VCaP (cell line): Measurements from ENCODE around the gene TRIM56.
"Not testable (repeated sequence)": the region's sequence is repeated elsewhere in the genome, so short reads cannot be mapped to it uniquely, and the experiment has no call there.

Experiments
- H3K27ac ChIP-seq: fragments of 450-650 bp; 2 replicates; pipeline ENCODE4 v1.5.1; 2017
- TF ChIP-seq, protein P1 (sequence below): fragments of 450-650 bp; conservative IDR thresholded peaks from 2 replicates; pipeline ENCODE4 v1.5.1; 2017; ENCODE audit warnings: mild to moderate bottlenecking, moderate library complexity

Gene TRIM56

DNA sequence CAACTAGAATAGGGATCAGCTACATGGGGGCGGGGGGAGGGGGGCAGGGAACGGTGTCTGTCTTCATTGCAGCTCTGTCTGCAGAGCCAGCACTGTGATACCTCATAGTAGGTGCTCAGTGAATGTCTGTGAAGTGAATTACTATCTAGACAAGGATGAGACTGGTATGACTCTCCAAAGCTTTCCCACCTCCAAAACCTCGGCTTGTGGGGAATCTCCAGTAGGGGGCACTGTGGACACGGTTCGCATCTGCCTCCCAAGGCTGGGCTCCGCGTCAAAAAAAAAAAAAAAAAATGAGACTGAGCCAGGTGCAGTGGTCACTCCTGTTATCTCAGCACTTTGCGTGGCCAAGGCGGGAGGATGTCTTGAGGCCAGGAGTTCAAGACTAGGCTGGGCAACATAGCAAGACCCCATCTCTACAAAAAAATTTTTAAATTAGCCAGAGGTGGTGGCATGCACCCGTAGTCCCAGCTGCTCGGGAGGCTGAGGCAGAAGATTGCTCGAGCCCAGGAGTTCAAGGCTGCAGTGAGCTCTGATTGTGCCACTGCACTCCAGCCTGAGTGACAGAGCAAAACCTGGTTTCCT lies 9.6 kb downstream of the TRIM56 start:
- TF ChIP-seq, protein P1, sequence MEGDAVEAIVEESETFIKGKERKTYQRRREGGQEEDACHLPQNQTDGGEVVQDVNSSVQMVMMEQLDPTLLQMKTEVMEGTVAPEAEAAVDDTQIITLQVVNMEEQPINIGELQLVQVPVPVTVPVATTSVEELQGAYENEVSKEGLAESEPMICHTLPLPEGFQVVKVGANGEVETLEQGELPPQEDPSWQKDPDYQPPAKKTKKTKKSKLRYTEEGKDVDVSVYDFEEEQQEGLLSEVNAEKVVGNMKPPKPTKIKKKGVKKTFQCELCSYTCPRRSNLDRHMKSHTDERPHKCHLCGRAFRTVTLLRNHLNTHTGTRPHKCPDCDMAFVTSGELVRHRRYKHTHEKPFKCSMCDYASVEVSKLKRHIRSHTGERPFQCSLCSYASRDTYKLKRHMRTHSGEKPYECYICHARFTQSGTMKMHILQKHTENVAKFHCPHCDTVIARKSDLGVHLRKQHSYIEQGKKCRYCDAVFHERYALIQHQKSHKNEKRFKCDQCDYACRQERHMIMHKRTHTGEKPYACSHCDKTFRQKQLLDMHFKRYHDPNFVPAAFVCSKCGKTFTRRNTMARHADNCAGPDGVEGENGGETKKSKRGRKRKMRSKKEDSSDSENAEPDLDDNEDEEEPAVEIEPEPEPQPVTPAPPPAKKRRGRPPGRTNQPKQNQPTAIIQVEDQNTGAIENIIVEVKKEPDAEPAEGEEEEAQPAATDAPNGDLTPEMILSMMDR, result peak; percentile 68
- no peak overlapping the region for H3K27ac ChIP-seq

DNA sequence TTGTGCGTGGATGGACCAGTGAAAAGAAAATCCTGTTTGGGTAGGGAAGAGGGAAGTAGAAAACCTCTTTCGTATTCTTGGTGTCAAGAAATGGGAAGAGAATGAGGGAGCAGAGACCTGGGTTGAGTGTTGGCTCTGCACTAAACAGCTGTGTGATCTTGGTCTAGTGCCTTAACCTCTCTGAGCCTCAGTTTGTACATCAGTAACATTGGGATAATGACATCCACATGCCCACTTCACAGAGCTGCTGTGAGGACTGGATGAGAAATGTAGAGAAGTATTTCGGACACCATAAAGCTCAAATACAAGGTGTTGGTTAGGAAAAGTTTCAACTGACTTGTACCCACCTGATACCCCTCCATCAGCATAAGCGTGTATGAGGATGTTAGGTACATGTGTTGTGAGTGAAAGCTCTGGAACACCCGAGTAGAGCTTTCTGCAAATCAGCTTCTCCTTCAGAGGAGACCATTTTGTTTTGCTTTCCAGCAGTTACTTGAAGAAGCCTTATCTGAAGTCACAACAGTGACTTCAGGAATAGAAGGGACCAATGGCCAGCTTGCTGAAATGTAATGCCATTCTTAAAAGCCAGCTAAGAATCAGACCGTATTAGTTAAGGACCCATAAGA lies 11.2 kb downstream of the TRIM56 start:
- TF ChIP-seq, protein P1, result no peak
- H3K27ac ChIP-seq, result no peak overlapping the region

DNA sequence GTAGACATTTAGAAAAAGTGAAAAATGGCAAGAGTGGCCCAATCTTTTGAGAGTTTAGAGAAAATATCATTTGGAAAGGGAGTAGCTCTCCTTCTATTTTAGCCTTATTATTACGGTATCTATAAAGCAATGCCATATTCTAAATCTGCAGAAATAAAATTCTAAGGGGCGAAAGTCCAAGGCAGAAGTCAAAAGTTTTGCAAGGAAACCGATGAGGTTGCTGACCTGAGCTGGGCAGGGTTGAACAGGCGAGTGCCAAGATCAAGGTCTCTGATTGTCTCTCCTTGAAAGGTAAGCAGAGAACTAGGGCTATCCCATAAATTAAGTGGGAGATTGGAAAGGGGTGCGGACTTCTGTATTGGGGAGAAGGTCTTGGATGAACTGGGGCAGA lies 11.7 kb downstream of the TRIM56 start:
- H3K27ac ChIP-seq, result no peak overlapping the region
- TF ChIP-seq, protein P1, result no peak

DNA sequence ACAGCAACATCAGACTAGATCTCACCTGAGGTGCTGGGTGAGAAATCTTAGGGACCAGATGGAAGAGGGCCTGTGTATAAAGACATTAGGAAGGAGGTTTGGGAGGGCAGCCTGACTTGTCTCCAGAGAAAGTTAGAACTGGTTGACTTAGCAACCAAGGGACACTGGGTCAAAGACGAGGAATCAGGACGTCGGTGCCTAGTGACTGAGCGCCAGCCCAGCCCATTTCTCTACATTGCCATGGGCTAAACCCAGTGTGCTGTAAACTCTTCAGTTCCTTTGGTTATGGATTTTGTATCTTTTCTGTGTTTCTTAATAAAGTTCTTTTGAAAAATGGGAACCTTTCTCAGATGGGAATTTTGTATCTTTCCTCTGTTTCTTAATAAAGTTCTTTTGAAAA lies 12.3 kb downstream of the TRIM56 start:
- TF ChIP-seq, protein P1, result no peak
- no peak overlapping the region for H3K27ac ChIP-seq

DNA sequence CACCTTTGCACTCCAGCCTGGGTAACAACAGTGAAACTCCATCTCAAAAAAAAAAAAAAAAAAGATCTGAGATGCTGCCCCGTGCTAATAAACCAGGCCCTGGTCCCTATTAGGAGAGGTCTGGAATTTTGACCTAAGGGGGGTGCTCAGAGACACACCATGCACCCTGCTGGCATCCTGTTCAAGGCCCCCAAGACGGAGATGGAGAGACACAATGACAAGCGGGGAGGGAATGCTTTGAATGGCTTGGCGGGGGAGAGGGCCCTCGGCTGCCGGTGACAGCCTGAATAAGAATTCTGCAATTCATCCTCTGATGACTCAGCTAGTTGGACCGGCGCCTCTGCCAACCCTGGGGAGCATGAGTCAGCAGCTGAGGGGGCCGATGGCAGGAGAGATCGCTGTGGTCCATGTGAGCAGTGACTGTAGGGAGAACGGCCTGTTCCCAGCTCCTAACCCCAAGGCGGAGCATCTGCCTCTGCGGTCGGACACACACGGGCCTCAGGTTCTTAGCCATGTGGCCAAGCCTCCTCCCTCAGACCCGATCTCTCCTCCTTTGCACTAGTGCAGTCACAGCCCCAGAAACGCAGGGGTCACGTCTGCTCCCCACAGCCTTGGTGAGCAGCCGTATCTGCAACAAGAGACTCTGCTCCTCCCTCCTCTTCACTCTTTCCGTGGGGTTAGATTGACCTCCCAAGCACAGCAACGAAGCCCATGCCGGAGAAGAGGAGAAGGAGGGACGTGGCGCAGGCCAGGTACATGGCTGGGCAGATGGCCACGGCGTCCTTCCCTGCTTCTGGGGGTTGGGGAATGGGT lies 14.9 kb downstream of the TRIM56 start:
- no peak overlapping the region for H3K27ac ChIP-seq
- TF ChIP-seq, protein P1, result no peak

DNA sequence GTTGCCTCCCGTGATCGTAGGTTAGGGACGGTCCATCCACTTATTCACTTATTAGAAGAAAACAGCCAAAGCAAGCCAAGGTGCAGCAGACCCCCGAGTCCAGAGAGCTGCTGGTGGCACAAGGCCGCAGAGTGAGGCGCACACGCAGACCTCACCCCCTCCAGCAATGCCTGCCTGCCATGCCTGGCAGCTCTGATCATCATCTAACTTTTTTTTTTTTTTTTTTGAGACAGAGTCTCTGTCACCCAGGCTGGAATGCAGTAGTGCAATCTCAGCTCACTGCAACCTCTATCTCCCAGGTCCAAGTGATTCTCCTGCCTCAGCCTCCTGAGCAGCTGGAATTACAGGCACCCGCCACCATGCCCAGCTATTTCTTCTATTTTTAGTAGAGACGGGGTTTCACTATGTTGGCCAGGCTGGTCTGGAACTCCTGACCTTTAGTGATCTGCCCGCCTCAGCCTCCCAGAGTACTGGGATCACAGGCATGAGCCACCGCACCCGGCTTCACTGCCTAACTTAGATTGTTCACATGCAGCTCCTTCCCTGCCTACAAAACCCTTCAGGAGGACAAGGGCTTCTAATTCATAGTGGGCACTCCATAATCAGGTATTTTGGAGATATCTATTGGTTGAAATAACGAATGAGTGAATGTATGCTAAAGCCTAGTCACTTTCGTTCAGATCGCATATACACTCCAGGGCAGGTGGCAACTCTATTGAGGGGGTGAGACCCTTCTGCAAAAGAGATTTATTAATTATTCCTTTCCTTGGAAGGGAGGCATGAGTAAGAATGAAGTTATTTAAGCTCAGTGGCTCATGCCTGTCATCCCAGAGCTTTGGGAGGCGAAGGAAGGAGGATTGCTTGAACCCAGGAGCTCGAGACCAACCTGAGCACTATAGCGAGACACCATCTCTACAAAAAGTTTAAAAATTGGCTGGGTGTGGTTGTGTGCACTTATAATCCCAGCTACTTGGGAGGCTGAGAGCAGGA lies 15.9 kb downstream of the TRIM56 start:
- TF ChIP-seq, protein P1, result no peak
- no peak overlapping the region for H3K27ac ChIP-seq

DNA sequence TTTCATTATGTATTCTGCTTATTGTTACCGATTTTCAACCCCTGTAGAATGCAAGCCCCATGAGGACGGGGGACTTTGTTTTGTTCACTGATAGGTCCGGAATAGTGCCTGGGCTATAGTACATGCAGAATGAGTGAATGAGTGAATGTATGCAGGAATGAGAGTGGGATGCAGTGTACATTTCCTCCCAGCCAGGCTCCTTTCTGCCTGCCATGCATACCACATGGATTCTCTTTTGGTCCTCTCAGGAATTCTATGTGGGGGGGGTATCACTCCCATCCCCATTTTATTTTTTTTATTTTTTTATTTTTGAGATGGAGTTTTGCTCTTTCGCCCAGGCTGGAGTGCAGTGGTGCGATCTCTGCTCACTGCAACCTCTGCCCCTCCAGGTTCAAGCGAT lies 16.7 kb downstream of the TRIM56 start:
- H3K27ac ChIP-seq, result no peak overlapping the region
- TF ChIP-seq, protein P1, result no peak

DNA sequence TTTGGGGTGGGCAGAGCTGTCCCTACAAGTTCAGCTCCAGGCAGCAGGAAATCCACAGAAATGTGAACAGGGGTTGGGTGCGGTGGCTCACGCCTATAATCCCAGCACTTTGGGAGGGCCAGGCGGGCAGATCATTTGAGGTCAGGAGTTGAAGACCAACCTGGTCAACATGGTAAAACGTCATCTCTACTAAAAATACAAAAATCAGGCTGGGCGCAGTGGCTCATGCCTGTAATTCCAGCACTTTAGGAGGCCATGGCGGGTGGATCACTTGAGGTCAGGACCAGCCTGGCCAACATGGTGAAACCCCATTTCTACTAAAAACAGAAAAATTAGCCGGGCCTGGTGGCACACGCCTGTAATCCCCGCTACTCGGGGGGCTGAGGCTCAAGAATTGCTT lies 18.4 kb downstream of the TRIM56 start:
- H3K27ac ChIP-seq, result not testable (repeated sequence)
